Activated naive CD4-positive, alpha-beta T cell treated with anti-CD3 and anti-CD28 coated beads for 36 hours (primary cell): ENCODE results near the gene BROX. TPM values are rescaled to one million over a fixed set of nuclear protein-coding genes. Genes with fewer than 3 reads are reported as not detected.
A peak's percentile ranks its signal among the peaks of the same experiment; 100 is the strongest.

Source experiments
- CTCF ChIA-PET: fragments of 350-600 bp; sonication (Branson Sonifier 250); formaldehyde crosslinking; loops from one replicate; lab custom pipeline; 2021; ENCODE audit warnings: antibody characterized with exemption; lab: Charles Lee
- DNase-seq: peaks from one replicate; pipeline ENCODE4 v3.0.0-alpha.2; 2020
- H3K27ac Mint-ChIP-seq: one replicate; pipeline ENCODE4 v1.8.0; 2021; ENCODE audit warnings: mild to moderate bottlenecking, mixed read lengths
- H3K27me3 Mint-ChIP-seq: one replicate; pipeline ENCODE4 v1.8.0; 2021; ENCODE audit warnings: low read depth, mixed read lengths
- H3K36me3 Mint-ChIP-seq: one replicate; pipeline ENCODE4 v1.8.0; 2021; ENCODE audit warnings: low read depth, mixed read lengths
- H3K4me1 Mint-ChIP-seq: one replicate; pipeline ENCODE4 v1.8.0; 2021; ENCODE audit warnings: low read depth, mixed read lengths
- H3K4me3 Mint-ChIP-seq: one replicate; pipeline ENCODE4 v1.8.0; 2021; ENCODE audit warnings: mild to moderate bottlenecking, moderate library complexity, mixed read lengths
- H3K9me3 Mint-ChIP-seq: one replicate; pipeline ENCODE4 v1.8.0; 2021; ENCODE audit warnings: mixed read lengths
- intact Hi-C: fragments of 100-400 bp; cut with micrococcal nuclease; formaldehyde crosslinking; loops from one replicate; pipeline ENCODE4 v1.15.1; 2023
- total RNA-seq, 2 experiments: library from RNA; stranded (reverse); gene quantifications; one replicate each; pipeline ENCODE4 v1.2.3, GENCODE V29; 2021

Gene BROX
- total RNA-seq, 2 experiments from 2014 or later: 35.7 to 37.2 TPM

GRCh38 chr1:222702210-222702609 is 10.2 kb upstream of the BROX start:
- no peak for DNase-seq
- Mint-ChIP-seq H3K27me3 (no peaks in the 10 kb centered on the region), H3K4me3 (no peak overlapping the region), H3K27ac (no peak overlapping the region), H3K36me3 (peaks cover 26% of the 10 kb centered on the region), H3K4me1 (peaks cover 35% of the 10 kb centered on the region), H3K9me3 (peaks cover 4% of the 10 kb centered on the region)
- CTCF ChIA-PET: no interaction called here
- intact Hi-C loops: no loop called here

- H3K4me1 Mint-ChIP-seq: peaks cover 38% of the 10 kb centered on the region
- intact Hi-C loops: no loop called here
- CTCF ChIA-PET: no interaction called here
- H3K27me3 Mint-ChIP-seq: no peaks in the 10 kb centered on the region
- H3K36me3 Mint-ChIP-seq: peaks cover 26% of the 10 kb centered on the region
- no peak overlapping the region for H3K27ac Mint-ChIP-seq
- no peak for DNase-seq
- no peak overlapping the region for H3K4me3 Mint-ChIP-seq
- peaks cover 4% of the 10 kb centered on the region for H3K9me3 Mint-ChIP-seq
Measured at GRCh38 chr1:222704260-222704659, 8.1 kb upstream of the BROX start.

DNA sequence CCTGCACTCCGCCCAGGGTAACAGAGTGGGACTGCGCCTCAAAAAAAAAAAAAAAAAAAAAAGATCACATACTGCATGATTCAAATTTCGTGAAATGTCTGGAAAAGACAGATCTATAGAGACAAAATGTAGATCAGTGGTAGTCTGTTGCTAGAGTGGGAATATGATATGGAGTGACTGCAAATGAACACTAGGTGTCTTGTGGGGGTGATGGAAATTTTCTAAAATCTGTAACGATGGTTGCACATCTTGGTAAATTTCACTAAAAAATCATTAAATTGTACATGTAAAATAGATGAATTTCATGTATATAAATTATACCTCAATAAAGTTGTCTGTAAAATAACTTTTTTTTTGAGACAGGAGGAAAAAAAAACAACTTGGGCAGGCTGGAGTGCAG is 5.5 kb upstream of the BROX start:
- no peak for DNase-seq
- no peak overlapping the region for H3K4me3 Mint-ChIP-seq
- H3K27me3 Mint-ChIP-seq: no peaks in the 10 kb centered on the region
- no peak overlapping the region for H3K27ac Mint-ChIP-seq
- H3K4me1 Mint-ChIP-seq: peaks cover 53% of the 10 kb centered on the region
- CTCF ChIA-PET: no interaction called here
- peaks cover 24% of the 10 kb centered on the region for H3K36me3 Mint-ChIP-seq
- intact Hi-C loops: no loop called here
- peaks cover 4% of the 10 kb centered on the region for H3K9me3 Mint-ChIP-seq

- intact Hi-C loops: loop anchor here (5.0 to 10.0 kb wide), 3 partner anchors 173 to 1475 kb away; partner anchors contain the start of genes DEGS1 and FBXO28
Measured at GRCh38 chr1:222709700-222710153, 2.6 kb upstream of the BROX start.

GRCh38 chr1:222711319-222712252 is 778 bp upstream of the BROX start:
- Mint-ChIP-seq H3K9me3 (no peaks in the 10 kb centered on the region), H3K27ac (peak overlapping the region; percentile 98), H3K27me3 (no peaks in the 10 kb centered on the region), H3K4me1 (peaks cover 41% of the 10 kb centered on the region), H3K36me3 (peaks cover 23% of the 10 kb centered on the region), H3K4me3 (peak overlapping the region; percentile 100)
- peak; percentile 68 for DNase-seq
- intact Hi-C loops: loop anchor here (1.0 to 10.0 kb wide), 6 partner anchors 67 to 1473 kb away; partner anchors contain the start of genes DEGS1, DISP1, DUSP10 and FBXO28
- CTCF ChIA-PET: no interaction called here

More at GRCh38 chr1:222709700-222710153, 2.6 kb upstream of the BROX start:
- Mint-ChIP-seq H3K4me1 (peaks cover 49% of the 10 kb centered on the region), H3K27me3 (no peaks in the 10 kb centered on the region), H3K36me3 (peaks cover 19% of the 10 kb centered on the region), H3K27ac (no peak overlapping the region), H3K9me3 (no peaks in the 10 kb centered on the region), H3K4me3 (no peak overlapping the region)
- CTCF ChIA-PET: interaction anchor here (1.2 kb wide), 1 partner anchor 244 kb away, joined by 3 read pairs; no protein-coding TSS in a partner anchor
- no peak for DNase-seq

GRCh38 chr1:222713091-222713961 is 962 bp downstream of the BROX start:
- Mint-ChIP-seq H3K4me3 (peak overlapping the region; percentile 100), H3K36me3 (peaks cover 29% of the 10 kb centered on the region), H3K27ac (peak overlapping the region; percentile 98), H3K4me1 (peaks cover 37% of the 10 kb centered on the region), H3K9me3 (no peaks in the 10 kb centered on the region), H3K27me3 (no peaks in the 10 kb centered on the region)
- intact Hi-C loops: loop anchor here (1.0 to 10.0 kb wide), 7 partner anchors 58 to 1471 kb away; partner anchors contain the start of genes DEGS1 and FBXO28
- CTCF ChIA-PET: interaction anchor here (0.6 to 1.1 kb wide), 6 partner anchors 8 to 1608 kb away, joined by 3 to 4 read pairs (median 3); no protein-coding TSS in a partner anchor
- peak; percentile 91 for DNase-seq

DNA sequence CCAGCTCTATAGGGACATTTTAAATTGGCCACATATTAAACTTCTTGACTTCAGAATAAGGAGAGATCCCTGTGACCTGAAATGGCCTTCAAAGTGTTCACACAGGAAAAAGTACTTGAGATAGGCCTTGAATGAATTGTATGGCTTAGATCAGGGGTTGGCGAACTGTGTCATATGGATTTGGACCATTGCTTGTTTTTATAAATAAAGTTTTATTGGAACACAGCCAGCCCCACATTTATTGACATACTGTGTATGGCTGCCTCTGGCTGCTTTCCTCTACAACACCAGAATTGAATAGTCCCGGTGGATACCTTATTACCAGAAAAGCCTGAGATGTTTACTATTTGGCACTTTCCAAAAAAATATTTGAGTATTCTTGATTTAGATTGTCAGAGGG is 4.0 kb downstream of the BROX start:
- H3K36me3 Mint-ChIP-seq: peaks cover 38% of the 10 kb centered on the region
- CTCF ChIA-PET: interaction anchor here (1.1 kb wide), 1 partner anchor 250 kb away, joined by 5 read pairs; no protein-coding TSS in a partner anchor

DNA sequence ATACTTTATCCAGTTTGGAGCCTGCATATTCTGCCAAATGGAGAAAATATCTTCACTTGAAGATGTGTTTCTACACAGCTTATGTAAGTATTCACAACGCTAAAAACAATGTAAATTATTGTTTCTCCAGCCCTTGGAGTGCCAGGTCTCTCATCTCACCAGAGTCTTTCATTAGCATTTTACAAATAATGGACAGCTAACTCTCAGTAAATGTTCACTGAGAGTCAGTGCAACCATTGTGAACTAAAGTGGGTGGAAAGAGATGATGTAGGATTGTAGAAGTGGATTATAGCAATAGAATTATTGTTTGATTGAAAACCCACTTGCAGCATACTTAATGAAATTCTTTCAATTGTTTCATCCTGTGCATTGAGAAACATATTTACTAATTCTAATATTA is 16.4 kb downstream of the BROX start:
- H3K4me3 Mint-ChIP-seq: no peak overlapping the region
- H3K36me3 Mint-ChIP-seq: peaks cover 45% of the 10 kb centered on the region
- no peaks in the 10 kb centered on the region for H3K9me3 Mint-ChIP-seq
- DNase-seq: no peak
- intact Hi-C loops: no loop called here
- H3K27ac Mint-ChIP-seq: no peak overlapping the region
- H3K27me3 Mint-ChIP-seq: no peaks in the 10 kb centered on the region
- CTCF ChIA-PET: interaction anchor here (1.1 kb wide), 1 partner anchor 395 kb away, joined by 3 read pairs; no protein-coding TSS in a partner anchor
- peaks cover 6% of the 10 kb centered on the region for H3K4me1 Mint-ChIP-seq

More for the DNA sequence above, 4.0 kb downstream of the BROX start:
- Mint-ChIP-seq H3K4me1 (peaks cover 24% of the 10 kb centered on the region), H3K9me3 (no peaks in the 10 kb centered on the region), H3K4me3 (no peak overlapping the region), H3K27me3 (no peaks in the 10 kb centered on the region), H3K27ac (no peak overlapping the region)
- DNase-seq: no peak
- intact Hi-C loops: loop anchor here (10.0 kb wide), 1 partner anchor 1468 kb away; the partner anchor contains the start of gene DEGS1

DNA sequence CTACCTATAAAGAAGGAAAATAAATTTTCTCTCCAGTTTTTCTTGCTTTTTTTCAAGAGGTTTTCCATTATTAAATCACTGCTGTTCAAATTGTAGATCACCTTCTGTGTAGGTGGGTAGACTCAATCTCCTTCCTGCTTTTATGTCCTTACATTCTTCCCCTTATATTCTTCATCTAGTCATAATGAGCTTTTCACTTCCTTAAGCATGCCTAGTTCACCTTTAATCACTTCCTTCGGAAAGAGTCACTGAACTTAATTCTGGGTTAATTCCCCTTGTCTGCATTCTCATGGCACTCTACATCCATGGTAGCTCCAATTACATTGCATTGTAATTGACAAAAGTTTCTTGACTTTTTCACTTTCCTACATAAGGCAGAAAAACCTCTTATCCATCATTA is 18.5 kb downstream of the BROX start:
- Mint-ChIP-seq H3K9me3 (no peaks in the 10 kb centered on the region), H3K27ac (no peak overlapping the region), H3K27me3 (no peaks in the 10 kb centered on the region), H3K4me3 (no peak overlapping the region), H3K36me3 (peaks cover 42% of the 10 kb centered on the region), H3K4me1 (peaks cover 6% of the 10 kb centered on the region)
- CTCF ChIA-PET: interaction anchor here (1.0 kb wide), 1 partner anchor 172 kb away, joined by 4 read pairs; no protein-coding TSS in a partner anchor
- DNase-seq: no peak
- intact Hi-C loops: no loop called here

DNA sequence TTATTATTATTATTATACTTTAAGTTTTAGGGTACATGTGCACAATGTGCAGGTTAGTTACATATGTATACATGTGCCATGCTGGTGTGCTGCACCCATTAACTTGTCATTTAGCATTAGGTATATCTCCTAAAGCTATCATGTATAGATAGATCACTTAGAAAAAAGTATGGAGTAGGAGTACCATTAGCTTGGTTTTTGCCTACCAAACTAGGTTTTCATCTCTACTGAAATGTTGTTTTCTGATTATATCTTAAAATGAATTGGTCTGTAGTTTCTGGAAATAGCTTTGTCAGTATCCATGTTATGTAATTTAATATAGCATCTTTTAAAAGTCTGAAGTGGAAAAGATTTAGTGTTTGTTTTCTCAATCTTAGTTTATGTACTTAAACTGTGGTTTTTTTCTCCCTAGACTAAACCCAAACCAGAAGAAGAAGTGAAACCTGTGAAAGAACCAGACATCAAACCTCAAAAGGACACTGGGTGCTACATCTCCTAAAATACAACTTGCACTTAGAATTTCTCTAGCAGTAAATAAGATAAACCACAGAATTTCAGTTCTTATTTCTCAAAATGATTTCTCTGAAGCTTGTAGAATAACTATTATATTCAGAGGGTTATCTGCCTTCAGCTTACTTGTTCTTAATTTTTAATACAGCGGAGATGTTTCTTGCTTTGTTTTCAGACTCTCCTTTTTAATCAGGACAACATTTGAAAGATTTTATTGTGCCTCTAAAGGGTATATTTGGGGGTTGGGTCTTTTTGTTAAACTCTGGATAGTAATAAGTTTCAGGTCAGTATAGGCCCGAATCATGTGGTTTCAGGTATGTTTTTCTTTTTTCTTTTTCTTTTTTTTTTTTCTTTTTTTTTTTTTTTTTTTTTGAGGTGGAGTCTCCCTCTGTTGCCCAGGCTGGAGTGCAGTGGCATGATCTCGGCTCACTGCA is 20.1 kb downstream of the BROX start:
- H3K9me3 Mint-ChIP-seq: no peaks in the 10 kb centered on the region
- H3K4me3 Mint-ChIP-seq: no peak overlapping the region
- H3K27me3 Mint-ChIP-seq: no peaks in the 10 kb centered on the region
- peak overlapping the region; percentile 1 for H3K27ac Mint-ChIP-seq
- CTCF ChIA-PET: no interaction called here
- H3K4me1 Mint-ChIP-seq: peaks cover 6% of the 10 kb centered on the region
- peaks cover 37% of the 10 kb centered on the region for H3K36me3 Mint-ChIP-seq
- no peak for DNase-seq
- intact Hi-C loops: no loop called here

DNA sequence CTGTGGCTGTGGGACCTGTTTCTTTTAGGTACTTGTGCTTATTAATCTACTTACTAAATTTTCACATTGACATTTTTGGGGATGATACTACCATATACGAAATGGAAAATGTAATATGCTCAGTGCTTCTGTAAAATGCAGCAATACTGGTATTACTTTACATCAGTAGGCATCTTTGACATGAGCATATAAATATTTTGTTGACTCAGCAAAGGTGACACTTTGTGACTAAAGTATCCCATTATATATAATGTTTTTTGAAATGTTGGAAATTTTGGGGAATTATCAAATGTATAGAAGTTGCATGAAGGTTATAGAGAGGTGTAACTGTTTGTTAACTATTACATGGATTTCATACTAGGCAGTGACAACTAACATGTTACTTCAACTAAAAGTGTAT is 22.4 kb downstream of the BROX start:
- intact Hi-C loops: no loop called here
- no peaks in the 10 kb centered on the region for H3K9me3 Mint-ChIP-seq

More for the DNA sequence above, 22.4 kb downstream of the BROX start:
- Mint-ChIP-seq H3K4me3 (no peak overlapping the region), H3K36me3 (peaks cover 25% of the 10 kb centered on the region), H3K4me1 (peaks cover 6% of the 10 kb centered on the region), H3K27ac (no peak overlapping the region), H3K27me3 (no peaks in the 10 kb centered on the region)
- CTCF ChIA-PET: no interaction called here
- no peak for DNase-seq
